Endothelial cell of umbilical vein (primary cell): ENCODE measurements around the gene CLSTN2. TPM values are rescaled to one million over a fixed set of nuclear protein-coding genes. Genes with fewer than 3 reads are reported as not detected.

Source experiments
- BruUV-seq: library from RNA; stranded (reverse); fragments of 400-500 nt; replicated peaks from 2 replicates; lab custom pipeline; 2021; lab: Mats Ljungman, UMichigan
- CTCF ChIA-PET: fragments of 300-600, 350-600 bp; sonication (Branson Sonifier 250); formaldehyde crosslinking; loops from one replicate; lab custom pipeline; 2021; ENCODE audit warnings: antibody characterized with exemption, inconsistent platforms; lab: Charles Lee
- POLR2A ChIA-PET: fragments of 300-600, 350-600 bp; sonication (Branson Sonifier 250); formaldehyde crosslinking; loops from one replicate; lab custom pipeline; 2021; ENCODE audit warnings: antibody characterized with exemption, inconsistent platforms; lab: Charles Lee
- DNase-seq: peaks from one replicate; pipeline ENCODE4 v3.0.0-alpha.2; 2011; ENCODE audit warnings: low read depth, low spot score
- FAIRE-seq: peaks from 2 replicates; lab custom pipeline; 2011; peaks lifted over from hg19 to GRCh38; lab: Jason Lieb, UNC
- H2AFZ ChIP-seq: 2 replicates; pipeline ENCODE4 v1.6.0; 2012; ENCODE audit warnings: low read depth, low read length, control low read depth, inconsistent platforms
- H3K27ac ChIP-seq: 2 replicates; pipeline ENCODE4 v1.5.1; 2011; ENCODE audit warnings: low read depth, mild to moderate bottlenecking, control low read depth, low read length, moderate library complexity; ENCODE audit not compliant: insufficient read depth
- H3K27me3 ChIP-seq, 2 experiments: 2 replicates each; pipeline versions ENCODE4 v1.6.0 to v1.6.1; 2011; ENCODE audit warnings: low read length in 2 of 2, mixed read lengths in 1 of 2; ENCODE audit not compliant: control insufficient read depth in 2 of 2, insufficient read depth in 2 of 2
- H3K36me3 ChIP-seq, 2 experiments: 2 replicates in 1 of 2; 3 replicates in 1 of 2; pipeline ENCODE4 v1.5.1; 2011; ENCODE audit warnings: low read length in 2 of 2, mild to moderate bottlenecking in 1 of 2, moderate library complexity in 1 of 2; ENCODE audit not compliant: control insufficient read depth in 2 of 2, insufficient read depth in 2 of 2; ENCODE audit errors: extremely low read depth in 1 of 2
- H3K4me1 ChIP-seq: 3 replicates; pipeline ENCODE4 v1.5.1; 2011; ENCODE audit warnings: mild to moderate bottlenecking, low read length; ENCODE audit not compliant: control insufficient read depth, insufficient read depth; ENCODE audit errors: extremely low read depth
- H3K4me2 ChIP-seq: 2 replicates; pipeline ENCODE4 v1.6.1; 2011; ENCODE audit warnings: low read length, control low read depth, mixed read lengths; ENCODE audit not compliant: insufficient read depth
- H3K4me3 ChIP-seq, 3 experiments: fragments of 200-600 bp in 1 of 3; sonication (generic), shearing (Covaris generic) in 1 of 3; replicated peaks in 1 of 3; 2 replicates each; pipeline ENCODE4 v1.5.1; 2011 to 2016; ENCODE audit warnings: control low read depth in 3 of 3, low read length in 3 of 3, mild to moderate bottlenecking in 2 of 3, inconsistent platforms in 1 of 3, low read depth in 1 of 3, moderate library complexity in 1 of 3; ENCODE audit not compliant: insufficient read depth in 1 of 3
- H3K79me2 ChIP-seq: 2 replicates; pipeline ENCODE4 v1.6.0; 2012; ENCODE audit warnings: low read length, inconsistent platforms; ENCODE audit not compliant: control insufficient read depth, insufficient read depth
- H3K9ac ChIP-seq: replicated peaks from 2 replicates; pipeline ENCODE3; 2011; ENCODE audit warnings: low read length, control low read depth; ENCODE audit not compliant: insufficient read depth; ENCODE audit errors: extremely low read depth
- H3K9me1 ChIP-seq: replicated peaks from 3 replicates; pipeline ENCODE4 v1.6.0; 2011; ENCODE audit warnings: mild to moderate bottlenecking, low read length; ENCODE audit not compliant: control insufficient read depth, insufficient read depth; ENCODE audit errors: extremely low read depth
- H3K9me3 ChIP-seq: replicated peaks from 2 replicates; pipeline ENCODE4 v1.5.1; 2012; ENCODE audit warnings: low read length, inconsistent platforms; ENCODE audit not compliant: control insufficient read depth, insufficient read depth
- H4K20me1 ChIP-seq: replicated peaks from 2 replicates; pipeline ENCODE3; 2011; ENCODE audit warnings: mild to moderate bottlenecking, low read length; ENCODE audit not compliant: control insufficient read depth, insufficient read depth; ENCODE audit errors: extremely low read depth
- EZH2 ChIP-seq: IDR thresholded peaks from 2 replicates; pipeline ENCODE4 v1.6.1; 2012; ENCODE audit warnings: borderline replicate concordance, low read depth, mild to moderate bottlenecking, moderate library complexity, low read length, inconsistent platforms; ENCODE audit not compliant: severe bottlenecking
- FOS ChIP-seq: IDR thresholded peaks from 2 replicates; pipeline ENCODE4 v1.6.1; 2011; ENCODE audit warnings: mild to moderate bottlenecking, low read length, moderate library complexity, borderline replicate concordance; ENCODE audit not compliant: insufficient read depth
- GATA2 ChIP-seq: IDR thresholded peaks from 2 replicates; pipeline ENCODE4 v1.7.0; 2011; ENCODE audit warnings: low read depth, mild to moderate bottlenecking, moderate library complexity, mixed read lengths, low read length; ENCODE audit not compliant: insufficient read length, insufficient read depth
- JUN ChIP-seq: IDR thresholded peaks from 2 replicates; pipeline ENCODE4 v1.6.1; 2011; ENCODE audit warnings: borderline replicate concordance, low read depth; ENCODE audit not compliant: insufficient read length, insufficient read depth
- MYC ChIP-seq: IDR thresholded peaks from one replicate; pipeline ENCODE4 v1.6.1; 2011; ENCODE audit warnings: mild to moderate bottlenecking, low read depth, low read length
- POLR2A ChIP-seq: IDR thresholded peaks from 2 replicates; pipeline ENCODE4 v1.6.1; 2012; ENCODE audit warnings: low read depth, mild to moderate bottlenecking, control low read depth, low read length
- POLR2AphosphoS5 ChIP-seq: IDR thresholded peaks from 2 replicates; pipeline ENCODE4 v1.6.1; 2012; ENCODE audit warnings: low read depth, mild to moderate bottlenecking, control low read depth, low read length, moderate library complexity; ENCODE audit not compliant: insufficient read depth
- dilution Hi-C: fragments of 300-500 bp; cut with MboI; formaldehyde crosslinking; loops from one replicate; pipeline ENCODE4 v1.15.0; 2019; ENCODE audit warnings: low sequenced_read_pairs; ENCODE audit not compliant: extremely low pct_ligation_motif_present
- intact Hi-C: fragments of 100-400 bp; cut with micrococcal nuclease; formaldehyde crosslinking; loops from one replicate; pipeline ENCODE4 v1.10.0; 2022
- polyA plus RNA-seq, 4 experiments: library from polyadenylated mRNA; depleted of rRNA in 3 of 4; stranded (reverse) in 3 of 4; unstranded in 1 of 4; fragments of >200 nt; gene quantifications; 2 replicates each; pipeline versions ENCODE4 v1.2.1 to v1.2.3, GENCODE V29; 2011 to 2012; ENCODE audit warnings: missing spikeins in 1 of 4
- total RNA-seq: library from RNA; stranded (reverse); gene quantifications from 2 replicates; pipeline ENCODE4 v1.2.3, GENCODE V29; 2021
- TF ChIP-seq, protein P1 (sequence below), 2 donors: IDR thresholded peaks; 1 replicate in 1 of 2; 2 replicates in 1 of 2; pipeline ENCODE4 v1.5.1; 2011; ENCODE audit warnings: low read length in 2 of 2, mild to moderate bottlenecking in 2 of 2, moderate library complexity in 2 of 2, control low read depth in 1 of 2, inconsistent platforms in 1 of 2, low read depth in 1 of 2; ENCODE audit not compliant: insufficient read depth in 1 of 2; ENCODE audit errors: extremely low read depth in 1 of 2
- TF ChIP-seq, protein P2 (sequence below): IDR thresholded peaks from 2 replicates; pipeline ENCODE4 v1.6.1; 2011; ENCODE audit not compliant: insufficient read depth, insufficient read length

CLSTN2 gene
- total and polyA plus RNA-seq, 2 donors (not counting 3 experiments of a cell fraction or from before 2014, with no cell fraction given), result 0.26 to 0.38 TPM

DNA sequence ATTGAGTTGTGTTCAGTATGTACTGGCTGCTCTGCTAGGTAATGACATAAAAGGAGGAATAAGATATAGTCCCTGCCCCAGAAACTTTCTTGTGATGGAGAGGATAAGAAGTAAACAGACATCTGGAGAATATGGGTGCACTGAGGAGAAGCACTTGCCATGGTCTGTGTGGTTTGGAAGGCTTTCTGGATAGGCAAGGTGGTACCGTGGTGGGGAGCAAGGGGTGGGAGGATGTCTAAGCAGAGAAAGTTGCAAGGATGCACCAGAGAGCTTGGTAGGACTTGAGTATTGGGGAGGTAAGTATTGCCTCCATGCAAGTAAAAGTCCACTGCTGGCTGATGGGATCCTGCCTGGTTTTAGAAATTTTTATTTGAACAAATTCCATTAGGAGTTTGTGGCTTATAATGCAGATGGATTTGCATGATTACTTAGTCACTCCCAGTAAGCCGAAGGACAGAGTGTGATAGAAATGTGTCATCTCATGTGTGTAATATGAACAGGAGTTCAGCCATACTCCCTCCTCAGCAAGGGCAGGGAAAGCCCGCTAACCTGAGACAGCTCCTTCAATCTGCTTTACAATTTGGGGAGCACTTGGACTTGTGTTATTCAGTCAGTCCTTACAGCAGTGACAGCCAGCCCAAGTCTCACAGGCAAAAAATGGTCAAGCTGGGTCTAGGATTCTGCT lies 53.6 kb downstream of the CLSTN2 start:
- Histone ChIP-seq H3K4me3 (no peak overlapping the region), H3K9me1 (no peaks in the 10 kb centered on the region), H3K4me2 (no peak overlapping the region), H3K9me3 (no peaks in the 10 kb centered on the region), H4K20me1 (no peaks in the 10 kb centered on the region), H2AFZ (no peak overlapping the region), H3K27me3 (no peaks in the 10 kb centered on the region), H3K9ac (no peak overlapping the region), H3K4me1 (no peaks in the 10 kb centered on the region), H3K79me2 (no peaks in the 10 kb centered on the region), H3K36me3 (no peaks in the 10 kb centered on the region), H3K27ac (no peak overlapping the region)
- FAIRE-seq (no peak), DNase-seq (no peak)
- ChIA-PET POLR2A (no interaction called here), CTCF (no interaction called here)
- intact Hi-C loops, result no loop called here
- dilution Hi-C loops, result no loop called here
- TF ChIP-seq GATA2 (no peak), POLR2AphosphoS5 (no peak), POLR2A (no peak), FOS (no peak), JUN (no peak), EZH2 (no peak), MYC (no peak)
- TF ChIP-seq, protein P1, sequence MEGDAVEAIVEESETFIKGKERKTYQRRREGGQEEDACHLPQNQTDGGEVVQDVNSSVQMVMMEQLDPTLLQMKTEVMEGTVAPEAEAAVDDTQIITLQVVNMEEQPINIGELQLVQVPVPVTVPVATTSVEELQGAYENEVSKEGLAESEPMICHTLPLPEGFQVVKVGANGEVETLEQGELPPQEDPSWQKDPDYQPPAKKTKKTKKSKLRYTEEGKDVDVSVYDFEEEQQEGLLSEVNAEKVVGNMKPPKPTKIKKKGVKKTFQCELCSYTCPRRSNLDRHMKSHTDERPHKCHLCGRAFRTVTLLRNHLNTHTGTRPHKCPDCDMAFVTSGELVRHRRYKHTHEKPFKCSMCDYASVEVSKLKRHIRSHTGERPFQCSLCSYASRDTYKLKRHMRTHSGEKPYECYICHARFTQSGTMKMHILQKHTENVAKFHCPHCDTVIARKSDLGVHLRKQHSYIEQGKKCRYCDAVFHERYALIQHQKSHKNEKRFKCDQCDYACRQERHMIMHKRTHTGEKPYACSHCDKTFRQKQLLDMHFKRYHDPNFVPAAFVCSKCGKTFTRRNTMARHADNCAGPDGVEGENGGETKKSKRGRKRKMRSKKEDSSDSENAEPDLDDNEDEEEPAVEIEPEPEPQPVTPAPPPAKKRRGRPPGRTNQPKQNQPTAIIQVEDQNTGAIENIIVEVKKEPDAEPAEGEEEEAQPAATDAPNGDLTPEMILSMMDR (IDR thresholded peaks at IDR 0.05; ENCODE audit: extremely low read depth in 1 of 2, insufficient read depth in 1 of 2, low read depth in 1 of 2, low read length in 2 of 2), result no peak
- TF ChIP-seq, protein P2, sequence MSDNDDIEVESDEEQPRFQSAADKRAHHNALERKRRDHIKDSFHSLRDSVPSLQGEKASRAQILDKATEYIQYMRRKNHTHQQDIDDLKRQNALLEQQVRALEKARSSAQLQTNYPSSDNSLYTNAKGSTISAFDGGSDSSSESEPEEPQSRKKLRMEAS, result no peak
- no TSS peak for BruUV-seq
